Suprapubic skin (tissue), 3 donors: ENCODE measurements around the gene CMTR2.

Experiments used
- EP300 ChIP-seq: sonication (generic); formaldehyde crosslinking; IDR thresholded peaks from one replicate; pipeline ENCODE4 v1.6.1; 2017; ENCODE audit warnings: antibody characterized with exemption
- POLR2A ChIP-seq, 2 donors: fragments of 450-650 bp; IDR thresholded peaks; one replicate each; pipeline ENCODE4 v1.6.1; 2017; ENCODE audit warnings: antibody characterized with exemption in 2 of 2, mild to moderate bottlenecking in 2 of 2, moderate library complexity in 2 of 2
- TF ChIP-seq, protein P1 (sequence below), 2 donors: fragments of 200-600 bp in 1 of 2; fragments of 450-650 bp in 1 of 2; sonication (generic) in 1 of 2; IDR thresholded peaks; one replicate each; pipeline ENCODE4 v1.5.1; 2016 to 2019; ENCODE audit warnings: antibody characterized with exemption in 2 of 2, mild to moderate bottlenecking in 1 of 2, moderate library complexity in 1 of 2

DNA sequence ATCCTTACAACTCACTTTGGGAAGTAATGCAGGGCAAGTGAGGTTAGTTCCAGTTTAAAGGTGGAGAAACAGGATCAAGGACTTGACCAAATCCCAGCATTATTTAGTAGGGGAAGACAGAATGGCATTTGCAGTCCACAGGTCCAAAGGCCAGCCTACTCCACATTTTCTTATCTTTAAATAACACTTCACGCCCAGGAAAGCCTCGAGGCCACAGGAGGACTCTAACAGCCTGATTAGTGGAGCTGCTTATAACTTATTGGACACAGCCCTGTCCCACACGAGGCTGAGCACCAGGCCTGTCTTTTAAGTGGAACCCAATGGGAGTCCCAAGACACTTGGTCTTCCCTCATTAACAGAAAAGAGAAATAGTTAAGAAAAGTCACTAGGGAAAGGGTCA, 46.6 kb downstream of the CMTR2 start:
- TF ChIP-seq POLR2A (IDR thresholded peaks at IDR 0.05) (no peak), EP300 (no peak)
- TF ChIP-seq, protein P1, sequence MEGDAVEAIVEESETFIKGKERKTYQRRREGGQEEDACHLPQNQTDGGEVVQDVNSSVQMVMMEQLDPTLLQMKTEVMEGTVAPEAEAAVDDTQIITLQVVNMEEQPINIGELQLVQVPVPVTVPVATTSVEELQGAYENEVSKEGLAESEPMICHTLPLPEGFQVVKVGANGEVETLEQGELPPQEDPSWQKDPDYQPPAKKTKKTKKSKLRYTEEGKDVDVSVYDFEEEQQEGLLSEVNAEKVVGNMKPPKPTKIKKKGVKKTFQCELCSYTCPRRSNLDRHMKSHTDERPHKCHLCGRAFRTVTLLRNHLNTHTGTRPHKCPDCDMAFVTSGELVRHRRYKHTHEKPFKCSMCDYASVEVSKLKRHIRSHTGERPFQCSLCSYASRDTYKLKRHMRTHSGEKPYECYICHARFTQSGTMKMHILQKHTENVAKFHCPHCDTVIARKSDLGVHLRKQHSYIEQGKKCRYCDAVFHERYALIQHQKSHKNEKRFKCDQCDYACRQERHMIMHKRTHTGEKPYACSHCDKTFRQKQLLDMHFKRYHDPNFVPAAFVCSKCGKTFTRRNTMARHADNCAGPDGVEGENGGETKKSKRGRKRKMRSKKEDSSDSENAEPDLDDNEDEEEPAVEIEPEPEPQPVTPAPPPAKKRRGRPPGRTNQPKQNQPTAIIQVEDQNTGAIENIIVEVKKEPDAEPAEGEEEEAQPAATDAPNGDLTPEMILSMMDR (IDR thresholded peaks at IDR 0.05), result no peak
